Liver (tissue), 9 donors: ENCODE data around the gene ATP2B1. TPM values are rescaled to one million over a fixed set of nuclear protein-coding genes. Genes with fewer than 3 reads are reported as not detected.
A peak's percentile ranks its signal among the peaks of the same experiment; 100 is the strongest.

Experiments used
- DNase-seq: peaks from one replicate; pipeline ENCODE4 v3.0.0-alpha.2; 2017; ENCODE audit warnings: low spot score
- H3K27ac ChIP-seq, 2 donors: one replicate each; pipeline ENCODE4 v1.7.0; 2013; ENCODE audit warnings: inconsistent platforms in 2 of 2, low read length in 2 of 2, control low read depth in 1 of 2, low read depth in 1 of 2, mild to moderate bottlenecking in 1 of 2
- H3K27me3 ChIP-seq, 4 donors: one replicate each; pipeline versions ENCODE4 v1.6.1 to v1.7.0; 2013; ENCODE audit warnings: low read length in 3 of 4, inconsistent platforms in 1 of 4, mild to moderate bottlenecking in 1 of 4, moderate library complexity in 1 of 4; ENCODE audit not compliant: control insufficient read depth in 4 of 4, insufficient read depth in 4 of 4
- H3K36me3 ChIP-seq, 4 donors: one replicate each; pipeline versions ENCODE4 v1.6.1 to v1.7.0; 2013; ENCODE audit warnings: low read length in 3 of 4, mild to moderate bottlenecking in 3 of 4, low read depth in 1 of 4, moderate library complexity in 1 of 4; ENCODE audit not compliant: control insufficient read depth in 4 of 4, insufficient read depth in 3 of 4
- H3K4me1 ChIP-seq, 4 donors: one replicate each; pipeline versions ENCODE4 v1.6.1 to v1.7.0; 2013; ENCODE audit warnings: low read length in 3 of 4, mild to moderate bottlenecking in 3 of 4, moderate library complexity in 1 of 4; ENCODE audit not compliant: control insufficient read depth in 4 of 4, insufficient read depth in 4 of 4
- H3K4me3 ChIP-seq, 3 donors: one replicate each; pipeline versions ENCODE4 v1.6.1 to v1.7.0; 2013; ENCODE audit warnings: low read length in 3 of 3, control low read depth in 1 of 3, low read depth in 1 of 3, mild to moderate bottlenecking in 1 of 3
- H3K9ac ChIP-seq, 2 donors: one replicate each; pipeline ENCODE4 v1.7.0; 2013; ENCODE audit warnings: low read length in 2 of 2, mild to moderate bottlenecking in 2 of 2, moderate library complexity in 2 of 2, control low read depth in 1 of 2, low read depth in 1 of 2
- H3K9me3 ChIP-seq, 4 donors: one replicate each; pipeline versions ENCODE4 v1.6.1 to v1.7.0; 2013; ENCODE audit warnings: low read length in 3 of 4; ENCODE audit not compliant: control insufficient read depth in 4 of 4
- ATF3 ChIP-seq: IDR thresholded peaks from 2 replicates; pipeline ENCODE4 v1.6.1; 2016; ENCODE audit warnings: antibody characterized with exemption
- CTCF ChIP-seq: fragments of 150-350 bp; IDR thresholded peaks from 2 replicates; pipeline ENCODE4 v1.5.1; 2017; ENCODE audit warnings: improper control_type of control experiment, low read depth, low read length; ENCODE audit not compliant: missing input control
- EGR1 ChIP-seq, 2 donors: IDR thresholded peaks; 2 replicates each; pipeline ENCODE4 v1.6.1; 2016 to 2018; ENCODE audit warnings: antibody characterized with exemption in 2 of 2, low read depth in 2 of 2
- FOXA1 ChIP-seq: IDR thresholded peaks from 2 replicates; pipeline ENCODE4 v1.6.1; 2016; ENCODE audit warnings: antibody characterized with exemption
- FOXA2 ChIP-seq: IDR thresholded peaks from 2 replicates; pipeline ENCODE4 v1.6.1; 2016; ENCODE audit warnings: antibody characterized with exemption
- GABPA ChIP-seq, 2 donors: IDR thresholded peaks in 1 of 2; conservative IDR thresholded peaks in 1 of 2; 2 replicates each; pipeline ENCODE4 v1.6.1; 2016; ENCODE audit warnings: antibody characterized with exemption in 2 of 2, mild to moderate bottlenecking in 1 of 2, moderate library complexity in 1 of 2
- HNF4A ChIP-seq, 2 donors: conservative IDR thresholded peaks; 2 replicates each; pipeline ENCODE4 v1.6.1; 2016; ENCODE audit warnings: antibody characterized with exemption in 2 of 2, mild to moderate bottlenecking in 2 of 2
- HNF4G ChIP-seq: IDR thresholded peaks from 2 replicates; pipeline ENCODE4 v1.6.1; 2016; ENCODE audit warnings: antibody characterized with exemption
- JUND ChIP-seq, 2 donors: IDR thresholded peaks; 2 replicates each; pipeline ENCODE4 v1.6.1; 2016; ENCODE audit warnings: antibody characterized with exemption in 2 of 2
- MAX ChIP-seq: IDR thresholded peaks from 2 replicates; pipeline ENCODE4 v1.6.1; 2016; ENCODE audit warnings: antibody characterized with exemption
- NR2F2 ChIP-seq: IDR thresholded peaks from 2 replicates; pipeline ENCODE4 v1.6.1; 2016; ENCODE audit warnings: antibody characterized with exemption
- RAD21 ChIP-seq, 2 donors: IDR thresholded peaks; 2 replicates each; pipeline ENCODE4 v1.6.1; 2016; ENCODE audit warnings: antibody characterized with exemption in 2 of 2, mild to moderate bottlenecking in 2 of 2
- REST ChIP-seq: IDR thresholded peaks from 2 replicates; pipeline ENCODE4 v1.6.1; 2016; ENCODE audit warnings: antibody characterized with exemption, mild to moderate bottlenecking
- RXRA ChIP-seq, 2 donors: IDR thresholded peaks; 2 replicates each; pipeline ENCODE4 v1.6.1; 2017 to 2018; ENCODE audit warnings: antibody characterized with exemption in 2 of 2, mild to moderate bottlenecking in 1 of 2
- SP1 ChIP-seq: IDR thresholded peaks from 2 replicates; pipeline ENCODE4 v1.6.1; 2018; ENCODE audit warnings: antibody characterized with exemption, mild to moderate bottlenecking
- TAF1 ChIP-seq: conservative IDR thresholded peaks from 2 replicates; pipeline ENCODE4 v1.6.1; 2016; ENCODE audit warnings: antibody characterized with exemption, mild to moderate bottlenecking
- YY1 ChIP-seq: IDR thresholded peaks from 2 replicates; pipeline ENCODE4 v1.6.1; 2016; ENCODE audit warnings: antibody characterized with exemption, mild to moderate bottlenecking
- ZBTB33 ChIP-seq: IDR thresholded peaks from 2 replicates; pipeline ENCODE4 v1.6.1; 2016; ENCODE audit warnings: antibody characterized with exemption
- WGBS: extraction: QIAGEN DNeasy Blood & Tissue Kit; methylation state at CpG from one replicate; pipeline ENCODE4 v1.1.7; 2013; 5-methylcytosine and 5-hydroxymethylcytosine counted together
- polyA plus RNA-seq, 2 donors: library from polyadenylated mRNA; stranded (reverse) in 1 of 2; unstranded in 1 of 2; fragments of 200-250 nt in 1 of 2; fragments of >200 nt in 1 of 2; fragmentation: Nextera tagmentation in 1 of 2; extraction: Ambion mirVana in 1 of 2; gene quantifications; one replicate each; pipeline versions ENCODE4 v1.2.1 to v1.2.3, GENCODE V29; 2013 to 2015
- total RNA-seq, 2 donors: library from RNA; depleted of rRNA; stranded (reverse); fragments of >200 nt; gene quantifications; one replicate each; pipeline ENCODE4 v1.2.3, GENCODE V29; 2014
- donor health status: healthy.
- donor health status: healthy.
- donor health status: healthy.
- donor health status: healthy.
- donor health status: healthy.

Gene ATP2B1
- total and polyA plus RNA-seq, 4 donors = 7.3 to 41.1 (median 22.8) TPM

- no peak overlapping the region for H3K4me3 ChIP-seq
- H3K27ac ChIP-seq = no peak overlapping the region
- TF ChIP-seq HNF4G (no peak), FOXA1 (no peak), MAX (no peak), RXRA (IDR thresholded peaks at IDR 0.05) (no peak), YY1 (no peak), SP1 (no peak), HNF4A (conservative IDR thresholded peaks at IDR 0.05) (no peak)
- H3K9me3 ChIP-seq = no peaks in the 10 kb centered on the region
- no peak overlapping the region for H3K9ac ChIP-seq
- peaks cover 0 to 14% (median 9%) of the 10 kb centered on the region in 4 donors for H3K4me1 ChIP-seq
- no peaks in the 10 kb centered on the region for H3K27me3 ChIP-seq
- no peaks in the 10 kb centered on the region for H3K36me3 ChIP-seq
- DNase-seq = peak; percentile 72
- 62% methylated on average over 3 of the region's 3 CpGs for WGBS
These were observed 168.1 kb downstream of the ATP2B1 start for GRCh38 chr12:89540586-89540985.

- H3K9me3 ChIP-seq = no peaks in the 10 kb centered on the region
- 40% methylated on average over 5 of the region's 5 CpGs for WGBS
- no peaks in the 10 kb centered on the region for H3K27me3 ChIP-seq
- H3K9ac ChIP-seq = no peak overlapping the region
- no peak overlapping the region for H3K27ac ChIP-seq
- peaks cover 0 to 7% (median 5%) of the 10 kb centered on the region in 4 donors for H3K4me1 ChIP-seq
- H3K4me3 ChIP-seq = no peak overlapping the region
- DNase-seq = no peak
- H3K36me3 ChIP-seq = no peaks in the 10 kb centered on the region
- no peak for TF ChIP-seq REST
- TF ChIP-seq GABPA (IDR thresholded peaks at IDR 0.05 in 1 of 2, conservative IDR thresholded peaks at IDR 0.05 in 1 of 2) = no peak
- TF ChIP-seq RAD21 (IDR thresholded peaks at IDR 0.05) = no peak
- no peak for TF ChIP-seq FOXA2
- no peak for TF ChIP-seq EGR1 (IDR thresholded peaks at IDR 0.05; ENCODE audit: low read depth in 2 of 2)
- TF ChIP-seq HNF4G = no peak
- no peak for TF ChIP-seq JUND (IDR thresholded peaks at IDR 0.05)
- no peak for TF ChIP-seq HNF4A (conservative IDR thresholded peaks at IDR 0.05)
- no peak for TF ChIP-seq NR2F2
- no peak for TF ChIP-seq MAX
- TF ChIP-seq ATF3 = no peak
- no peak for TF ChIP-seq CTCF
- no peak for TF ChIP-seq FOXA1
- TF ChIP-seq RXRA (IDR thresholded peaks at IDR 0.05) = no peak
- TF ChIP-seq ZBTB33 = no peak
- no peak for TF ChIP-seq SP1
- no peak for TF ChIP-seq YY1
- no peak for TF ChIP-seq TAF1
These were observed 169.0 kb downstream of the ATP2B1 start for GRCh38 chr12:89539426-89540223.
